Psoas muscle (tissue), 8 donors: ENCODE measurements around the gene UNCX. TPM values are rescaled to one million over a fixed set of nuclear protein-coding genes. Genes with fewer than 3 reads are reported as not detected.
"Not testable (repeated sequence)": the region's sequence is repeated elsewhere in the genome, so short reads cannot be mapped to it uniquely, and the experiment has no call there.

ENCODE experiments used
- ATAC-seq, 4 donors: fragments of 200-7000 bp; cut with Tn5 transposase; one replicate each; pipeline ENCODE4 v1.9.1; 2020; ENCODE audit warnings: moderate library complexity in 3 of 4, mild to moderate bottlenecking in 2 of 4
- DNase-seq, 2 donors: peaks; one replicate each; pipeline ENCODE4 v3.0.0-alpha.2; 2020
- H3K27ac ChIP-seq: fragments of 200-600 bp; one replicate; pipeline ENCODE4 v1.8.0; 2022
- H3K27me3 ChIP-seq, 3 donors: fragments of 200-600 bp in 1 of 3; one replicate each; pipeline versions ENCODE4 v1.6.1 to v1.8.0; 2013 to 2022; ENCODE audit warnings: low read length in 2 of 3, mild to moderate bottlenecking in 2 of 3, moderate library complexity in 1 of 3; ENCODE audit not compliant: insufficient read depth in 3 of 3
- H3K36me3 ChIP-seq, 2 donors: fragments of 200-600 bp in 1 of 2; one replicate each; pipeline versions ENCODE4 v1.6.1 to v1.8.0; 2013 to 2022; ENCODE audit warnings: low read depth in 1 of 2, mild to moderate bottlenecking in 1 of 2, moderate library complexity in 1 of 2; ENCODE audit not compliant: insufficient read depth in 1 of 2
- H3K4me1 ChIP-seq: fragments of 200-600 bp; one replicate; pipeline ENCODE4 v1.8.0; 2022
- H3K4me3 ChIP-seq: fragments of 200-600 bp; one replicate; pipeline ENCODE4 v1.8.0; 2022; ENCODE audit warnings: mild to moderate bottlenecking
- H3K9me3 ChIP-seq: fragments of 200-600 bp; one replicate; pipeline ENCODE4 v1.8.0; 2022
- CTCF ChIP-seq: fragments of 200-600 bp; IDR thresholded peaks from one replicate; pipeline ENCODE4 v1.8.0; 2022; ENCODE audit warnings: antibody characterized with exemption
- WGBS, 3 donors: extraction: QIAGEN DNeasy Blood & Tissue Kit; methylation state at CpG; one replicate each; pipeline versions ENCODE4 v1.1.6 to v1.1.7; 2013; 5-methylcytosine and 5-hydroxymethylcytosine counted together
- intact Hi-C, 2 donors: fragments of 100-400 bp; cut with DNase I; formaldehyde crosslinking; loops; one replicate each; pipeline versions ENCODE4 v1.11.0 to v1.14.2; 2022
- polyA plus RNA-seq, 3 donors: library from polyadenylated mRNA; stranded (reverse); fragments of 200-250 nt; gene quantifications; one replicate each; pipeline ENCODE4 v1.2.3, GENCODE V29; 2013
- total RNA-seq, 4 donors: library from RNA; stranded (reverse); fragmentation: NEBNext Ultra II Directional in 2 of 4; extraction: Animal tissue kit (Norgen Biotek cat#: 25700) in 2 of 4; gene quantifications; one replicate each; pipeline versions ENCODE4 v1.2.1 to v1.2.4, GENCODE V29; 2021 to 2023
- donor health status: healthy with polysubstance abuse.
- donor health status: DM: no; HTN: no; CAD: no; lungs with moderate emphysema.
- donor health status: Bipolar disorder and iron deficiency.
- donor health status: healthy.
- donor health status: DM: yes; HTN: yes; CAD: no.
- donor health status: DM: no; HTN: no; CAD: no.
- donor health status: DM: no; HTN: no; CAD: no.
- donor health status: DM: yes; HTN: yes; CAD: no.

UNCX gene
- total and polyA plus RNA-seq, 7 donors: not detected

GRCh38 chr7:1259621-1260243 lies 27.1 kb downstream of the UNCX start:
- intact Hi-C loops: no loop called here
- no peak for TF ChIP-seq CTCF
- ATAC-seq: no peak
- no peaks in the 10 kb centered on the region for H3K4me1 ChIP-seq
- WGBS, 3 donors: 64 to 67% (median 66%) methylated on average over 17 to 21 of the region's 21 CpGs
- H3K27ac ChIP-seq: no peak overlapping the region
- H3K36me3 ChIP-seq: no peaks in the 10 kb centered on the region
- no peaks in the 10 kb centered on the region for H3K9me3 ChIP-seq
- peaks cover 2 to 76% (median 8%) of the 10 kb centered on the region in 3 donors for H3K27me3 ChIP-seq
- DNase-seq: peak in 1 of 2 donors; percentile 7
- H3K4me3 ChIP-seq: no peak overlapping the region

- TF ChIP-seq CTCF: no peak
- Histone ChIP-seq H3K4me1 (no peaks in the 10 kb centered on the region), H3K27me3 (peaks cover 2 to 76% (median 8%) of the 10 kb centered on the region in 3 donors), H3K4me3 (no peak overlapping the region), H3K36me3 (no peaks in the 10 kb centered on the region), H3K9me3 (no peaks in the 10 kb centered on the region), H3K27ac (no peak overlapping the region)
- ATAC-seq: no peak
- WGBS, 3 donors: 42 to 60% (median 54%) methylated on average over 15 to 21 of the region's 21 CpGs
- intact Hi-C loops: no loop called here
- DNase-seq: no peak
These were observed 27.6 kb downstream of the UNCX start for GRCh38 chr7:1260244-1260635.

- WGBS, 3 donors: 64 to 65% (median 64%) methylated on average over 9 to 10 of the region's 10 CpGs
- intact Hi-C loops, H3K36me3 ChIP-seq, H3K4me3 ChIP-seq, H3K9me3 ChIP-seq, H3K4me1 ChIP-seq, ATAC-seq, DNase-seq, H3K27ac ChIP-seq: not testable (repeated sequence)
- peaks cover 2 to 68% (median 6%) of the 10 kb centered on the region in 3 donors for H3K27me3 ChIP-seq
These were observed 28.4 kb downstream of the UNCX start for GRCh38 chr7:1261036-1261435.

- no peak overlapping the region for H3K27ac ChIP-seq
- TF ChIP-seq CTCF: no peak
- no peaks in the 10 kb centered on the region for H3K9me3 ChIP-seq
- no peak overlapping the region for H3K4me3 ChIP-seq
- no peak for ATAC-seq
- H3K36me3 ChIP-seq: no peaks in the 10 kb centered on the region
- peaks cover 2 to 64% (median 12%) of the 10 kb centered on the region in 3 donors for H3K27me3 ChIP-seq
- WGBS, 3 donors: 66 to 73% (median 69%) methylated on average over 13 of the region's 13 CpGs
- no peaks in the 10 kb centered on the region for H3K4me1 ChIP-seq
- peak in 1 of 2 donors; percentile 1 for DNase-seq
- intact Hi-C loops: no loop called here
These were observed 29.8 kb downstream of the UNCX start for GRCh38 chr7:1262441-1262840.

- Histone ChIP-seq H3K27me3 (peaks cover 2 to 65% (median 17%) of the 10 kb centered on the region in 3 donors), H3K9me3 (no peaks in the 10 kb centered on the region), H3K27ac (no peak overlapping the region), H3K4me3 (no peak overlapping the region), H3K4me1 (no peaks in the 10 kb centered on the region), H3K36me3 (no peaks in the 10 kb centered on the region)
- ATAC-seq (no peak), DNase-seq (peak; percentile 3 to 36)
- 67 to 78% (median 72%) methylated on average over 28 of the region's 28 CpGs for WGBS, 3 donors
- intact Hi-C loops: no loop called here
- TF ChIP-seq CTCF: no peak
These were observed 30.8 kb downstream of the UNCX start for GRCh38 chr7:1263391-1263951.
